ENCODE measurements around the gene PCDH9. TPM values are rescaled to one million over a fixed set of nuclear protein-coding genes. Genes with fewer than 3 reads are reported as not detected.

Gene PCDH9
- total and polyA plus RNA-seq, 7 experiments from 2014 or later, result 0.08 to 1.3 (median 0.21) TPM

- ATAC-seq (no peak), DNase-seq (no peak)
- CTCF ChIA-PET, result no interaction called here
- Mint-ChIP-seq H3K27me3 (no peaks in the 10 kb centered on the region), H3K4me3 (no peak overlapping the region), H3K9me3 (peaks cover 0 to 3% (median 0%) of the 10 kb centered on the region in 11 donors), H3K4me1 (no peaks in the 10 kb centered on the region), H3K27ac (no peak overlapping the region), H3K36me3 (no peaks in the 10 kb centered on the region)
- no peaks in the 10 kb centered on the region for H3K36me3 ChIP-seq (ENCODE audit: control insufficient read depth in 2 of 3, insufficient read depth in 3 of 3, low read length in 3 of 3)
- no peaks in the 10 kb centered on the region for H3K27me3 ChIP-seq (ENCODE audit: control insufficient read depth in 2 of 2, insufficient read depth in 2 of 2, low read length in 2 of 2)
- POLR2A ChIA-PET, result no interaction called here
- no peaks in the 10 kb centered on the region for H3K9me3 ChIP-seq (ENCODE audit: control insufficient read depth in 2 of 3, low read length in 3 of 3)
- intact Hi-C loops (cut with micrococcal nuclease), result no loop called here
- no peaks in the 10 kb centered on the region for H3K4me1 ChIP-seq (ENCODE audit: control insufficient read depth in 2 of 2, insufficient read depth in 2 of 2, low read length in 2 of 2)
- H3K4me3 ChIP-seq (ENCODE audit: low read length), result no peak overlapping the region
- no peak overlapping the region for H3K27ac ChIP-seq (ENCODE audit: low read depth, low read length)
Measured at GRCh38 chr13:67033170-67033569, 197.0 kb downstream of the PCDH9 start.

GRCh38 chr13:67023130-67023876 lies 206.8 kb downstream of the PCDH9 start:
- CTCF ChIA-PET, result no interaction called here

GRCh38 chr13:67018775-67019174 lies 211.4 kb downstream of the PCDH9 start:
- H3K4me3 ChIP-seq (ENCODE audit: low read length), result no peak overlapping the region
- no peak overlapping the region for H3K4me3 Mint-ChIP-seq
- no peak overlapping the region for H3K27ac Mint-ChIP-seq
- DNase-seq (no peak), ATAC-seq (no peak)
- H3K27me3 Mint-ChIP-seq, result no peaks in the 10 kb centered on the region
- intact Hi-C loops (cut with micrococcal nuclease), result no loop called here
- H3K27ac ChIP-seq (ENCODE audit: low read depth, low read length), result no peak overlapping the region
- POLR2A ChIA-PET, result no interaction called here
- peaks cover 0 to 13% (median 3%) of the 10 kb centered on the region in 11 donors for H3K9me3 Mint-ChIP-seq
- no peaks in the 10 kb centered on the region for H3K4me1 ChIP-seq (ENCODE audit: control insufficient read depth in 2 of 2, insufficient read depth in 2 of 2, low read length in 2 of 2)
- no peaks in the 10 kb centered on the region for H3K36me3 Mint-ChIP-seq
- no peaks in the 10 kb centered on the region for H3K27me3 ChIP-seq (ENCODE audit: control insufficient read depth in 2 of 2, insufficient read depth in 2 of 2, low read length in 2 of 2)
- no peaks in the 10 kb centered on the region for H3K9me3 ChIP-seq (ENCODE audit: control insufficient read depth in 2 of 3, low read length in 3 of 3)
- peaks cover 0 to 8% (median 2%) of the 10 kb centered on the region in 7 donors for H3K4me1 Mint-ChIP-seq
- H3K36me3 ChIP-seq (ENCODE audit: control insufficient read depth in 2 of 3, insufficient read depth in 3 of 3, low read length in 3 of 3), result no peaks in the 10 kb centered on the region
- CTCF ChIA-PET, result no interaction called here

More at GRCh38 chr13:67023130-67023876, 206.8 kb downstream of the PCDH9 start:
- ATAC-seq (no peak), DNase-seq (no peak)
- Mint-ChIP-seq H3K9me3 (peaks cover 0 to 13% (median 0%) of the 10 kb centered on the region in 11 donors), H3K4me1 (peaks cover 0 to 8% (median 2%) of the 10 kb centered on the region in 7 donors), H3K36me3 (no peaks in the 10 kb centered on the region), H3K4me3 (peak overlapping the region in 1 of 10 donors; percentile 2), H3K27ac (no peak overlapping the region), H3K27me3 (no peaks in the 10 kb centered on the region)
- no peak overlapping the region for H3K4me3 ChIP-seq (ENCODE audit: low read length)
- intact Hi-C loops (cut with micrococcal nuclease), result no loop called here
- POLR2A ChIA-PET, result no interaction called here
- no peaks in the 10 kb centered on the region for H3K27me3 ChIP-seq (ENCODE audit: control insufficient read depth in 2 of 2, insufficient read depth in 2 of 2, low read length in 2 of 2)
- no peak overlapping the region for H3K27ac ChIP-seq (ENCODE audit: low read depth, low read length)
- no peaks in the 10 kb centered on the region for H3K9me3 ChIP-seq (ENCODE audit: control insufficient read depth in 2 of 3, low read length in 3 of 3)
- H3K36me3 ChIP-seq (ENCODE audit: control insufficient read depth in 2 of 3, insufficient read depth in 3 of 3, low read length in 3 of 3), result no peaks in the 10 kb centered on the region
- H3K4me1 ChIP-seq (ENCODE audit: control insufficient read depth in 2 of 2, insufficient read depth in 2 of 2, low read length in 2 of 2), result no peaks in the 10 kb centered on the region

GRCh38 chr13:67017276-67017675 lies 212.9 kb downstream of the PCDH9 start:
- no peaks in the 10 kb centered on the region for H3K36me3 ChIP-seq (ENCODE audit: control insufficient read depth in 2 of 3, insufficient read depth in 3 of 3, low read length in 3 of 3)
- DNase-seq, result no peak
- no peak overlapping the region for H3K27ac ChIP-seq (ENCODE audit: low read depth, low read length)
- Mint-ChIP-seq H3K4me3 (no peak overlapping the region), H3K36me3 (no peaks in the 10 kb centered on the region), H3K9me3 (peaks cover 0 to 13% (median 1%) of the 10 kb centered on the region in 11 donors), H3K4me1 (no peaks in the 10 kb centered on the region), H3K27me3 (no peaks in the 10 kb centered on the region), H3K27ac (no peak overlapping the region)
- no peak overlapping the region for H3K4me3 ChIP-seq (ENCODE audit: low read length)
- POLR2A ChIA-PET, result no interaction called here
- no peak for ATAC-seq
- H3K9me3 ChIP-seq (ENCODE audit: control insufficient read depth in 2 of 3, low read length in 3 of 3), result no peaks in the 10 kb centered on the region
- intact Hi-C loops (cut with micrococcal nuclease), result no loop called here
- H3K27me3 ChIP-seq (ENCODE audit: control insufficient read depth in 2 of 2, insufficient read depth in 2 of 2, low read length in 2 of 2), result no peaks in the 10 kb centered on the region
- no peaks in the 10 kb centered on the region for H3K4me1 ChIP-seq (ENCODE audit: control insufficient read depth in 2 of 2, insufficient read depth in 2 of 2, low read length in 2 of 2)
- CTCF ChIA-PET, result no interaction called here

GRCh38 chr13:67015976-67016600 lies 214.0 kb downstream of the PCDH9 start:
- POLR2A ChIA-PET, result no interaction called here
- H3K27ac ChIP-seq (ENCODE audit: low read depth, low read length), result no peak overlapping the region
- Mint-ChIP-seq H3K27ac (no peak overlapping the region), H3K4me3 (no peak overlapping the region), H3K9me3 (peaks cover 0 to 13% (median 3%) of the 10 kb centered on the region in 11 donors), H3K4me1 (no peaks in the 10 kb centered on the region), H3K36me3 (no peaks in the 10 kb centered on the region), H3K27me3 (no peaks in the 10 kb centered on the region)
- H3K4me3 ChIP-seq (ENCODE audit: low read length), result no peak overlapping the region
- ATAC-seq (no peak), DNase-seq (no peak)
- no peaks in the 10 kb centered on the region for H3K36me3 ChIP-seq (ENCODE audit: control insufficient read depth in 2 of 3, insufficient read depth in 3 of 3, low read length in 3 of 3)
- no peaks in the 10 kb centered on the region for H3K27me3 ChIP-seq (ENCODE audit: control insufficient read depth in 2 of 2, insufficient read depth in 2 of 2, low read length in 2 of 2)
- intact Hi-C loops (cut with micrococcal nuclease), result no loop called here
- CTCF ChIA-PET, result no interaction called here
- H3K4me1 ChIP-seq (ENCODE audit: control insufficient read depth in 2 of 2, insufficient read depth in 2 of 2, low read length in 2 of 2), result no peaks in the 10 kb centered on the region
- H3K9me3 ChIP-seq (ENCODE audit: control insufficient read depth in 2 of 3, low read length in 3 of 3), result no peaks in the 10 kb centered on the region

DNA sequence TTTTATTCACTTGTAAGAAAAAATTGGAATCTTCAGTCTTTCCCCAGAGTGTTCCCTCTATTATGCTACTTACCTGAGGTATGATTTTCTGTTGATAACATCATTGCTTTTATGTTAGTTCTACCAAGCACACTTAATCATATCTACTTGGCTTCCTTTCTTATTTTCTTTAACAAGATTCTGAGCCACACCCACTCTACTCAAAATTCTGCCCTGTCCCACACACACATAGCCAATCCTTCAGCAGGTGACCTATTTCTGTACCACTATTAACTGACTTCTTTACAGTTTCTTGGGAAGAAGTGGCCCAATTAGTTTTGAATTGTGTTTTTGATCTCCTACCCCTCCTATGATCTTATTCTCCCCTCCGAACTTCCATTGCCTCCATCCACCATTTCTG lies 215.7 kb downstream of the PCDH9 start:
- Histone ChIP-seq H3K4me1 (ENCODE audit: control insufficient read depth in 2 of 2, insufficient read depth in 2 of 2, low read length in 2 of 2) (no peaks in the 10 kb centered on the region), H3K36me3 (ENCODE audit: control insufficient read depth in 2 of 3, insufficient read depth in 3 of 3, low read length in 3 of 3) (no peaks in the 10 kb centered on the region), H3K4me3 (ENCODE audit: low read length) (no peak overlapping the region), H3K27ac (ENCODE audit: low read depth, low read length) (no peak overlapping the region), H3K9me3 (ENCODE audit: control insufficient read depth in 2 of 3, low read length in 3 of 3) (no peaks in the 10 kb centered on the region), H3K27me3 (ENCODE audit: control insufficient read depth in 2 of 2, insufficient read depth in 2 of 2, low read length in 2 of 2) (no peaks in the 10 kb centered on the region)
- Mint-ChIP-seq H3K4me3 (no peak overlapping the region), H3K27me3 (no peaks in the 10 kb centered on the region), H3K4me1 (no peaks in the 10 kb centered on the region), H3K36me3 (no peaks in the 10 kb centered on the region), H3K9me3 (peaks cover 0 to 12% (median 0%) of the 10 kb centered on the region in 11 donors), H3K27ac (no peak overlapping the region)
- ChIA-PET POLR2A (no interaction called here), CTCF (no interaction called here)
- ATAC-seq (no peak), DNase-seq (no peak)
- intact Hi-C loops (cut with micrococcal nuclease), result no loop called here

GRCh38 chr13:67013709-67014108 lies 216.4 kb downstream of the PCDH9 start:
- H3K9me3 ChIP-seq (ENCODE audit: control insufficient read depth in 2 of 3, low read length in 3 of 3), result no peaks in the 10 kb centered on the region
- H3K4me1 Mint-ChIP-seq, result no peaks in the 10 kb centered on the region
- H3K4me3 Mint-ChIP-seq, result no peak overlapping the region
- no peak overlapping the region for H3K27ac ChIP-seq (ENCODE audit: low read depth, low read length)
- no peaks in the 10 kb centered on the region for H3K36me3 Mint-ChIP-seq
- no peak for ATAC-seq
- no peak overlapping the region for H3K27ac Mint-ChIP-seq
- DNase-seq, result no peak
- H3K36me3 ChIP-seq (ENCODE audit: control insufficient read depth in 2 of 3, insufficient read depth in 3 of 3, low read length in 3 of 3), result no peaks in the 10 kb centered on the region
- no peak overlapping the region for H3K4me3 ChIP-seq (ENCODE audit: low read length)
- ChIA-PET POLR2A (no interaction called here), CTCF (no interaction called here)
- no peaks in the 10 kb centered on the region for H3K4me1 ChIP-seq (ENCODE audit: control insufficient read depth in 2 of 2, insufficient read depth in 2 of 2, low read length in 2 of 2)
- peaks cover 0 to 12% (median 0%) of the 10 kb centered on the region in 11 donors for H3K9me3 Mint-ChIP-seq
- no peaks in the 10 kb centered on the region for H3K27me3 Mint-ChIP-seq
- no peaks in the 10 kb centered on the region for H3K27me3 ChIP-seq (ENCODE audit: control insufficient read depth in 2 of 2, insufficient read depth in 2 of 2, low read length in 2 of 2)
- intact Hi-C loops (cut with micrococcal nuclease), result no loop called here
